Head of caudate nucleus (tissue), 42 donors: ENCODE results near the gene EPS8L2.
A peak's percentile ranks its signal among the peaks of the same experiment; 100 is the strongest.
"Not testable (repeated sequence)": the region's sequence is repeated elsewhere in the genome, so short reads cannot be mapped to it uniquely, and the experiment has no call there.

Experiments used
- DNase-seq, 42 donors: peaks; one replicate each; pipeline versions ENCODE4 v3.0.0 to v3.0.0-alpha.2; 2020 to 2021; ENCODE audit warnings: mixed read lengths in 7 of 42
- intact Hi-C: fragments of 100-400 bp; cut with DNase I; formaldehyde crosslinking; loops from one replicate; pipeline ENCODE4 v1.15.0; 2022

Gene EPS8L2

GRCh38 chr11:686451-687243 is 19.4 kb upstream of the EPS8L2 start:
- intact Hi-C loops, result no loop called here
- DNase-seq, result no peak

GRCh38 chr11:687751-688150 is 18.3 kb upstream of the EPS8L2 start:
- no peak for DNase-seq
- intact Hi-C loops, result no loop called here

GRCh38 chr11:688681-689080 is 17.4 kb upstream of the EPS8L2 start:
- no peak for DNase-seq
- intact Hi-C loops, result no loop called here

- no peak for DNase-seq
- intact Hi-C loops, result loop anchor here (10.0 kb wide), 1 partner anchor 125 kb away; the partner anchor contains the start of genes LMNTD2 and RASSF7
Observed at GRCh38 chr11:689625-690024, 16.4 kb upstream of the EPS8L2 start.

GRCh38 chr11:690244-690643 is 15.8 kb upstream of the EPS8L2 start:
- intact Hi-C loops, result loop anchor here (10.0 kb wide), 1 partner anchor 125 kb away; the partner anchor contains the start of genes LMNTD2 and RASSF7
- DNase-seq, result not testable (repeated sequence)

GRCh38 chr11:690738-691633 is 15.0 kb upstream of the EPS8L2 start:
- intact Hi-C loops, result loop anchor here (10.0 kb wide), 1 partner anchor 126 kb away; the partner anchor contains the start of genes LMNTD2 and RASSF7
- peak in 20 of 42 donors; percentile 27 to 85 (median 58) for DNase-seq

GRCh38 chr11:691710-692590 is 14.1 kb upstream of the EPS8L2 start:
- peak in 2 of 42 donors; percentile 35 to 47 for DNase-seq
- intact Hi-C loops, result loop anchor here (10.0 kb wide), 1 partner anchor 127 kb away; the partner anchor contains the start of genes LMNTD2 and RASSF7

GRCh38 chr11:692824-693414 is 13.1 kb upstream of the EPS8L2 start:
- no peak for DNase-seq
- intact Hi-C loops, result loop anchor here (10.0 kb wide), 1 partner anchor 128 kb away; the partner anchor contains the start of genes LMNTD2 and RASSF7

- intact Hi-C loops, result loop anchor here (10.0 kb wide), 1 partner anchor 129 kb away; the partner anchor contains the start of genes LMNTD2 and RASSF7
Observed at GRCh38 chr11:693415-693831, 12.6 kb upstream of the EPS8L2 start.

GRCh38 chr11:693887-694562 is 12.0 kb upstream of the EPS8L2 start:
- no peak for DNase-seq
- intact Hi-C loops, result loop anchor here (10.0 kb wide), 1 partner anchor 129 kb away; the partner anchor contains the start of genes LMNTD2 and RASSF7

More at GRCh38 chr11:693415-693831, 12.6 kb upstream of the EPS8L2 start:
- no peak for DNase-seq

- intact Hi-C loops, result loop anchor here (10.0 kb wide), 1 partner anchor 130 kb away; the partner anchor contains the start of genes LMNTD2 and RASSF7
- DNase-seq, result peak; percentile 91 to 99 (median 97)
Observed at GRCh38 chr11:694563-695287, 11.3 kb upstream of the EPS8L2 start, which contains the start of gene DEAF1. Gene DEAF1, minus strand, starts transcription at chr11:695222. Its CDS starts 175 bp downstream, at chr11:695047.

GRCh38 chr11:695288-695537 is 10.8 kb upstream of the EPS8L2 start:
- DNase-seq, result no peak
- intact Hi-C loops, result loop anchor here (10.0 kb wide), 1 partner anchor 130 kb away; the partner anchor contains the start of genes LMNTD2 and RASSF7

GRCh38 chr11:695538-696248 is 10.3 kb upstream of the EPS8L2 start, which contains the start of gene TMEM80:
Gene TMEM80, plus strand, starts transcription at chr11:695816. Its CDS starts 12 bp downstream, at chr11:695828.
- intact Hi-C loops, result loop anchor here (10.0 kb wide), 1 partner anchor 131 kb away; the partner anchor contains the start of genes LMNTD2 and RASSF7
- DNase-seq, result peak; percentile 93 to 100 (median 98)

- no peak for DNase-seq
- intact Hi-C loops, result loop anchor here (10.0 kb wide), 1 partner anchor 132 kb away; the partner anchor contains the start of genes LMNTD2 and RASSF7
Observed at GRCh38 chr11:696955-697491, 9.0 kb upstream of the EPS8L2 start.

GRCh38 chr11:697811-698311 is 8.2 kb upstream of the EPS8L2 start:
- intact Hi-C loops, result loop anchor here (10.0 kb wide), 1 partner anchor 133 kb away; the partner anchor contains the start of genes LMNTD2 and RASSF7
- peak in 1 of 42 donors; percentile 25 for DNase-seq
